ENCODE results near the gene PKD1.
"Not testable (repeated sequence)": the region's sequence is repeated elsewhere in the genome, so short reads cannot be mapped to it uniquely, and the experiment has no call there.

PKD1 gene

DNA sequence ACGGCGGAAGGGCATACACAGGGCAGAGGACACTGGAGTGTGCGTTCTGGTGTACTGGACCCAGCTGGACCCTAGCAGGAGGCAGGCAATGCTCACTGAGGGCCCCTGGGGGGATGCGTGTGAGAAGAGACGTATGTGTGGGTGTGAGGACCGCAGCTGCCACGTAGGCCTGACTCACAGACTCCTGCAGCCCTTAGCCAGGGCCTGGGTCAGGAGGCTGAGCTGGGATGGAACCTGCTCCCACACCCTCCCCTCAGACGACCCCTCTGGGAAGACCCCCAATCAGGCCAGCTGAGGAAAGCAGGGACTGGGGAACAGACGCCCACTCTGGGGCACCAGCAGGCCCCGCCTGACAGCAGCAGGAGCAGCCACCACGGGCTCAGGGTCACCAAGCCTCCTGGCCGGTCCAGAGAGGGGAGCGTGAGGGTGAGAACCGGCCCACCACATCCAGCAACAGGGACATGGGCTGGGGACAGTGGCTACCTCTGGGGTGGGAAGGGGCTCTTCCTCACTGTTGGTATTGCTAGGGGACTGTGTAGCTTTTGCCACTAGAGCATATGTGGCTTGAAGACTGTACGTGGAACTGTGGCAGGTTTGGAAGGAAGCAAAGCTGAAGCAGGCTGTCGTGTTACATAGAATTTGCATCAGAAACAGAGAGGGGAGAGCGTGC lies 28.4 kb downstream of the PKD1 start:
- DNase-seq (ENCODE audit: low spot score): not testable (repeated sequence)

DNA sequence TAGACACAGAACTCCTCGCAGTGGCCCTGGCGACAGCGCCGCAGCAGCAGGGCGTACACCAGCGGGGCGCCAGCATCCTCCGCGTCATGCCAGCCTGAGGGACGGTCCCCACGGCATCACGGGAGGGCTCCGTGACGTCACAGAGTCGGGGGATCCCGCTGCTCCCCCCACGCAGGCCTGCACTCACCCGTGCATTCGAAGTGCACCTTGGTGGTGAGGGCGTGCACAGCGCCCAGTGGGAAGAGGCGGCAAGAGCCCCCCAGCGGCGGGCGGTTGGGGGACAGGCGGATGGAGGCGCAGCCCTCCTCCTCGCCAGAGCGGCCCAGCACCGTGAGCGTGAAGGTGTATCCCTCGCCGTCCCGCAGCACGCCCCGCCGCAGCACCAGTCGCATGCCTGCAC lies 29.5 kb downstream of the PKD1 start:
- not testable (repeated sequence) for DNase-seq (ENCODE audit: low spot score)

DNA sequence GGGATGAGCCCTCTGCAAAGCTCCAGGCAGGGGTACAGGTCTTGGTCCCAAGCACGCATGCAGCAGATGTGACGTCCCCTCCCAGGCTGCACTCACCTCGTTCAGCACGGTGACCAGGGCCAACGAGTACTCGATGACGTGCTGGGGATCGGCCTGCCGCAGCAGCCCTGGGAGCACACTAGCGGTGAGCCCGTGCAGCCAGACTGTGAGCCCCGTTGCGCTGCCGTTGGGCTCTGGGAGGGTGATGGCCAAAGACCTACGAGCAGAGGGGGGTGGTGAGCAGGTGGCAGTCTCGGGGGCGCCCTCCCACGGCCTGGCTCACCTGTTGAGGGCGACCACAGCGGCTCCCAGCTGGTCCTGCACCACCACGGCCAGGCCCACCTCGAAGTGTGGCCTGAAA lies 29.9 kb downstream of the PKD1 start:
- DNase-seq (ENCODE audit: low spot score): peak; percentile 39

DNA sequence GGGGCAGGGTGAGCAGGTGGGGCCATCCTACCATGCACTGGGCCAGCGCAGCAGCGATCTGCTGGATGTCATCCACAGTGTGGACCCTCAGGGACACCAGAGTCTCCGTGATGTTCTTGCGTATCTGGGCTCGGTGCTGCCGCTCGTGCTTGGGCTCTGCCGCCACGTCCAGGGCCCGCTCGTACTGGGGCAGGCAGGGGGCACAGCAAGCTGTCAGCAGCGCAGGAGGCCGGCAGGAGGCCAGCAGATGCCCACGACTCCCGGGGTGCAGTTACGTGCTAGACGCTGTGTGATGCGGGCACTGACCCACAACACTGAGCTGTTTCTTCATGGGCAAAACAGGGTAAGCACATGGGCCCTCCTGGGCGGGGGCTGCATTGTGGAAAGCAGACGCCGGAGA lies 30.4 kb downstream of the PKD1 start:
- DNase-seq (ENCODE audit: low spot score): not testable (repeated sequence)

DNA sequence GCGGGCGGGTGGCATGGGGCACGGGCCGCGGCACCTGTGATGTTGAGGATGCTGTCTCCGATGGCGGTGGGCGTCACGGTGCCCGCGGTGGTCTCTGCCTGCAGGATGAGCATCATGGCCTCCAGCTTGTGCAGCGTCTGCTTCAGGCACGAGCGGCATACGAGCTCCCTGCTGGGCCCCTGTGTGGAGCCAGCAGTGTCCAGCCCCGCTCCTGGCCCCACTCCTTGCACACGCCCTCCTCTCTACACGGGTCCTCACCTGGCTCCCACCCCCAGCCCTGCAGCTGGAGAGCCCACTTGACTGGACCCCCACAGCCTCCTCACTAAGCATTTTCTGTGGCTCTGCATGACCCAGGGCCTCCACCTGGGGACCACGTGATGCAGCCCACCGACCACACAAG lies 31.2 kb downstream of the PKD1 start:
- DNase-seq (ENCODE audit: low spot score): not testable (repeated sequence)

DNA sequence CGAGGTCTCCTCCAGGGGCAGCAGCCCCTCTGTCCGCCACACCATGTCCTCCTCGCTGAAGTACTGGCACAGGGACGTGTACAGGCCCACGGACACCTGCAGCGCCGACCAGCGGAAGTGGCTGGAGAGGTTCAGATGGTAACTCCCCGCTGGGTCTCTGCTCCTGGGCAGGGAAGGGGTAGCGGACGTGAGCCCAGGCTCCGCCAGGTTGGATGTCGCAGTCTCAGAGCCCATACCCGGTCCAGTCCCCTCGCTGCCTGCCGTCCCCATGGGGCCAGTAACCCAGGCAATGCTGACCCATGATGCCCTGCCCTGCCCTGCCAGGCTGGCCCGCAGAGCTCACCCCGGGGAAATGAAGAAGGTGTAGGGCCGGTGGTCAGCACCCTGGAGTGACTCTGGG lies 33.2 kb downstream of the PKD1 start:
- no peak for DNase-seq (ENCODE audit: low spot score)

DNA sequence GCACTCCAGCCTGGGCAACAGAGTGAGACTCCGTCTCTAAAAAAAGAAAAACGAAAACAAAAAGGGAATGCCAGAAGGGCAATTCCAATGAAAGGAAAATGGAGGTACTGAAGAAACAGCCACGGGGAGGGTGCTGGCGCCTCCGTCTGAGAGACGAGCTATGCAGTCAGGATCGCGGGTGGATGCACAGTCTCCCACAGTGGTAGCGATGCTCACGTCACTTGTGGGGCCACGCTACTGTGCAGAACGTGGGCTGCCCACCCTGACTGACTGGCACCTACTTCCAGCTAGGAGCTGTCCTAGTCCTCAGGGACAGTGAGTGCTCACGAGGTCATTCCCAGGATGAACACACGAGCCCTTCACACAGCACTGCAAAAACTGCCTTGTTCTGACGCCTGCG lies 34.1 kb downstream of the PKD1 start:
- DNase-seq (ENCODE audit: low spot score): not testable (repeated sequence)

DNA sequence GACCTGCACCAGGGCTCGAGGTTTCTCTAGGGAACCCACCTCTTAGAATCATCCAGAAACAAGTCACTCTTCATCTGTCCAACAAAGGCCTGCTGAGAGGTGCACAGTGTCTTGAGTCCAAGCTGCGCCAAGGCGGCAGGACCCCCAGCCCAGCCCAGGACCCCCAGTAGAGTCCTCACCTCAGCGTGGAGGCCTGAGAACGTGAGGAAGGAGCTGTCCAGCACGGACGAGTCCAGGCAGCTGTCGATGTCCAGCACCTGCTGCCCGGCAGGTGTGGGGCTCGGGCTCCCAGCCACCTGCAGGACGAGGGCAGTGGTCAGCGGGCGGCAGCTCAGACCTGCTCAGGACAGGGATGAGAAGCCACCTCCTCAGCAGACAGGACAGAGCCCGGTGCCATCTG lies 38.0 kb downstream of the PKD1 start:
- DNase-seq (ENCODE audit: low spot score): not testable (repeated sequence)

DNA sequence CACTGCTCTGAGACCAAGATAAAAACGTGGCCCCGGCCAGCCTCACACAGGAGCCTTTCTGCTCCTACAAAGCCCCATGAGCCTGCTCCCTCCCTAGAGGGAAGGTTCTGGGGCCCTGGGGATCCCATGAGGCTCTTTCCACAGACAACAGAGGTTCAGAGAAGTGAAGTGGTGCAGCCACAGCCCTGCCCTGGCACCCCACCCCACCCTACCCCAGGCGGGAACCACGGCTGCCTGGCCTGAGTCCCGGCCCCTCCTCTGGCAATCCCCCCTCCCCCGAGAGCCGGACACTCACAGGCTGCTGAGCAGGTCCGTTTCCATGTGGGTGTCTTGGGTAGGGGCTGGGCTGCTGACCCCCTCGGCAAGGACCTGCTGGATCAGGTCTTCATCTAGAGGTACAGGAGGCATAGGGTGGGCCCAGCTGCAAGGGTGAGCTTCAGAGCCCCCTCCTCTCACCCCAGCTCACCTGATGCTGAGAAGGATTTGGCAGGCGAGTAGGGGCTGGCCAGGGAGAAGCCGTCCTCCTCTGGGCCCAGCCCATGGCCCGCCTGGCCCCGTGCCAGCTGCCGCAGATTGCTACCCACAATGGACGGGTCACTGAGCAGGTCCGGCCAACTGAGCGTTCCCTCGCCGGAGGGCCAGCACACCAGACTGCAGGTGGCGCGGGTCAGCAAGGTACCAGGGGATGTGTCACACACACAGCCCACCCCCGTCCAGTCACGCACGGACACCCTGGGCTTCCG lies 38.7 kb downstream of the PKD1 start:
- DNase-seq (ENCODE audit: low spot score): no peak

DNA sequence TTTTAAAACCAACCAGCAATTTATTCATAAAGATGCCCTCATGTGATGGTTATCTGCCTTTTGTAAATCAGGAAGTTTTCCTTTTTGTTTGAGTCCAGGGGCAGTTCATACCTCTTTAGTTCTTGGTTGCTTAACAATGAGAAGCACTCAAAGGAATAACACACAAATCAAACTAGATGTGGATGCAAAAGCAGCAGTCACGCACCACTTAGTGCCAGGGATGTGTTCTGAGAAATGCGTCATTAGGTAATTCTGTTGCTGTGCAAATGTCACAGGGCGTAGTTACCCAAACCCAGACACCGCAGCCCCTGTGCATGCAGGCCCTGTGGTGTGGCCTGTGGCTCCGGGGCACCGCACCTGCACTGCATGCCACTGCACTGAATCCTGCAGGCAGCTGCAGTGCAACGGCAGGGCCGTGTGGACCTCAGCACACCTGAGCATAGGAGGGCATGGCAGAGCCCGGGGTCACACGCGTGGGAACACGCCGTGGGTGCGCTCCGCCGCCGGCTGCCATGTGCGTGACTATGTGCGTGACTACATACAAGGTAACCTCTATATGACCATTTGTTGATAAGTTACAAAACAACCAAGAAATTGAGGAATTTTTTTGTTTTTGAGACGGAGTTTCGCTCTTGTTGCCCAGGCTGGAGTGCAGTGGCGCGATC lies 39.6 kb downstream of the PKD1 start:
- DNase-seq (ENCODE audit: low spot score): no peak

DNA sequence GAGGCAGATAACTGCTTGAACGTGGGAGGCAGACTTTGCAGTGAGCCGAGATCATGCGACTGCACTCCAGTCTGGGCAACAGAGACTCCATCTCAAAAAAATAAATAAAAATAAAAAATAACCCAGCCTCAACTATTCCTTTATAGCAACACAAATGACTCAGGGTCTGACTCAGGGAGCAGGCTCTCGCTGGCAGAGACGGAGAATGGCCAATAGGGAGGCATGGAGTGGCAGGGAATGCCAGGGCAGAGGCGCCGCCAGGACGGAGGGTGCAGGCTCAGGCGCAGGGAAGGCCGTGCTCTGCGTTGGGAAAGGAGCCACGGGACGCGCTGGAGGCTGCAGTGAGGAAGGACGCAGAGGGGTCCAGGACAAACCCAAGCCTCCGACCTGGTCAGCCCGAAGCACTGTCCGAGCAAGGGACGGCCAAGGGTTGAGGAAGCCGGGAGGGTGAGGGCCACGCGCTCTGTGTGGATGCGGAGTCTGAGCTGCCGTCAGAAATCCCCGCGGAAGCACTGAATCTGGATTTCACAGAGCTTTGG lies 40.3 kb downstream of the PKD1 start:
- no peak for DNase-seq (ENCODE audit: low spot score)

DNA sequence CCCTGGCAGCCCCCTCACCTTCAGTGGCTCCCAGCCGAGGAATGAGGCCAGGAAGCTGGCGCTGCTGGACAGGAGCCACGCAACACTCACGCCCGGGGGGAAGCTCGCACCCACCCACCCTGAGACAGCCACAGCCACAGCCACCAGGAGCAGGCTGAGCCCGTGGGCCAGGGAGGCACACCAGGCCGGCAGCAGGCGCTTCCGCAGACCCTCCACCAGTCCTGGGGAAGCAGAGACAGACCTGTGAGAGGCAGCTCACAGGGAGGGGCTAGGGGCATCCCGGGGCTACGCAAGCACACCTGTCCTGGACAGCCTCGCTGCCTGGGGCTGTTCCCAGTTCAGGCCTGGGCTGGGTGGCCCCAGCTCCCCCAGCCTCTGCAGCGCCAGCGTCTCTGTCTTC lies 41.9 kb downstream of the PKD1 start:
- DNase-seq (ENCODE audit: low spot score): no peak

DNA sequence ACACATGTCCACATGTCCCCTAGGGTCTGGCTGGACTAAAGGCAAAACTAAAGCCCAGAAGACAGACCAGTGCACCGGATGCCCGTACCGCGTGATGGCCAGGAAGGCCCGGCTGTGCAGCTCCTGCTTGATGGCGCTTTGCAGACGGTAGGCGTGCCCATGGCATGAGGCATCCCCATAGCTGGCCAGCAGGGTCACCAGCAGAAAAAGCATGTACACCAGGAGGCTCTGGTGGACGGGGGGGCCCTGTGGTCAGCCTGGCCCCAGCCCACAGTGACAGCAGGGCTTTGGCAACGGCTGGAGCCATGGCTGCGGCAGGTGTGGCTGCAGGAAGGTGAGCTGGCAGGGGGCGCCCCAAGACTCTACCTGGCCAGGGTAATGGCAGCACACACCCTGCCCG lies 42.8 kb downstream of the PKD1 start:
- no peak for DNase-seq (ENCODE audit: low spot score)

DNA sequence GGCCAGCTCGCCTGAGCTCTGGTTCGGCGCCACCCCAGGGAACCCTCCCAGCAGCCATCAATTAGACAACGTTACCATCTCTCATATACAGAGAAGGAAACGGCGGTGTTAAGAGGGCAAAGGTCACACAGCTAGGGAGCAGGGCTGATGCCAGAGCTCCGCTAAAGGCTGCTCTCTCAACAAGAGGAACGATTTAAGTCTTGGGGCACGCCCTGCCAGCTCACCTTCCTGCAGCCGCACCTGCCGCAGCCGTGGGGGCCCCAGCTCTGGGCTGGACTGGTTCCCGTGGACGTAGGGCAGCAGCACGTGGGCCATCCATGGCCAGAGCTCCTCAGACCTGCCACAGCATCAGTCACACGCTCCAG lies 43.5 kb downstream of the PKD1 start:
- DNase-seq (ENCODE audit: low spot score): no peak

DNA sequence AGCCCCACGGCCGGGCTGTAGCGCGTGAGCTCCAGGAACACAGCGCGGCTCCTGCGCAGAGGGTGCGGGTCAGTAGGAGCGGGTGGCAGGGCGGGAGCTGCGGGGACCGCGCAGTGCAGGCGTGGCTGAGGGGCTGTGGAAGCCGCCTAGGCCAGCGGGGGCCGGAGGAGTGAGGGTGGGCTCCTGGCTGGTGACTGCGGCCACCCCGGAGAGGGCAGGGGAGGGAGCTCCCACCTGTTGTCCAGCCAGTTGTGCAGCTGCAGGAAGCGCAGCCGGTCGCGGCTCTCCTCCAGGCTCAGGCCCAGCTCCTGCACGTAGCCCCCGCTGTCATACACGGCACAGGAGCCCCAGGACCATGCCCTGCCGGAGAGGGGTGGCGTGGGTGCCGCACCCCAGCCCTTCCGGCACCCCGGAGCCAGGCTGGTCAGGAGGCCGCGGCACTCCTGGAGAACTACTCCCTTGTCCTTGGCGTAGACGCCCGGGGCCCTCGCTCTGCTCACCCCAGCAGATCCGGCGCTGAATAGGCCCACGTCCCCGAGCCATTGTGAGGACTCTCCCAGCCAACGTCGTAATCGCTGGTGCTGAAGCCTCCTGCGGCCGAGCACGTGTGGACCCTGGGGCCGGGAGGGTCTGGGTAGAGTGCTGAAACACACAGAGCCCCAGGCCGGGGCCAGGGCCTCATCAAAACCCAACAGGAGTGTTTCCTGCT lies 44.0 kb downstream of the PKD1 start:
- no peak for DNase-seq (ENCODE audit: low spot score)

DNA sequence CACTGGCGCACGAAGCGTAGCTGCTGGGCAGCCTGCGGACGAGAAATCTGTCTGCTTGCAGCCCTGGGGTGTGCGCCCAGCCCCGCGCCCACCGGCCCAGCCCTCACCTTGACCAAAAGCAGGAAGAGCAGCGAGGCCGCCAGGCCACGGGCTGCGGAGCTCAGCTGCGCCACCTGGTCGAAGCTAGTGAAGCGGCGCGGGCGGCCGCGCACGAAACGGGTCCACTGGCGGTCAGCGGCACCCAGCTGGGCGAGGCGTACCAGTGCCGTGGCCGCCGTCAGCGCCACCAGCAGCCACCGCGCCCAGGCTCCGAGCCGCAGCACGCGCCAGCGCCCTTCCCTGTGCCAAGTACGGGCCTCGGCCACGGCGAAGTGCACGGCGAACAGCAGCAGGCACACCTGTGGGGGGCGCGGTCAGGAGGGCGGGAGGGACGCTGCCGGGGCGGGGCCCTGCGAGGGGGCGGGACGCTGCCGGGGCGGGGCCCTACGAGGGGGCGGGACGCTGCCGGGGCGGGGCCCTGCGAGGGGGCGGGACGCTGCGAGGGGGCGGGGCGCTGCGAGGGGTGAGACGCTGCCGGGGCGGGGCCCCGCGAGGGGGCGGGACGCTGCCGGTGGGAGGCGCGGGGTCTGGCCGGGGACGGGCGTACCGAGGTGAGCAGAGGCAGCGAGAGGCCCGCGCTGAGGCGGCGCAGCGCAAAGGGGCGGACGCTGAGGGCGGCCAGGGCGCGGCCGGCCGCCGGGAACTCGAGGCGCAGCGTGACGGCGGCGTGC lies 44.7 kb downstream of the PKD1 start:
- DNase-seq (ENCODE audit: low spot score): no peak

DNA sequence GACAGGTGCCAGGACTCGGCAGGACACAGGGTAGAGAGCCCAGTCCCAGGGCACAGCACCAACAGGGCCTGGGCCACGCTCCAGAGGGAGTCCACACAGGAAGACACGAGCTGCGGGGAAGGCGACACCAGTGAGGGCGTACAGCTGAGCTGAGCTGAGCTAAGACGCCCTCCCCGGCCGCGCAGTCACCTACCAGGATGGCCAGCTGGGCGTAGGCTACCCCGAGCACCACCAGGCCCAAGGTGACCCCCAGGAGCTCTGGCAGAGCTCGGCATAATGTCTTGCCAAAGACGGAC lies 45.3 kb downstream of the PKD1 start:
- DNase-seq (ENCODE audit: low spot score): no peak

DNA sequence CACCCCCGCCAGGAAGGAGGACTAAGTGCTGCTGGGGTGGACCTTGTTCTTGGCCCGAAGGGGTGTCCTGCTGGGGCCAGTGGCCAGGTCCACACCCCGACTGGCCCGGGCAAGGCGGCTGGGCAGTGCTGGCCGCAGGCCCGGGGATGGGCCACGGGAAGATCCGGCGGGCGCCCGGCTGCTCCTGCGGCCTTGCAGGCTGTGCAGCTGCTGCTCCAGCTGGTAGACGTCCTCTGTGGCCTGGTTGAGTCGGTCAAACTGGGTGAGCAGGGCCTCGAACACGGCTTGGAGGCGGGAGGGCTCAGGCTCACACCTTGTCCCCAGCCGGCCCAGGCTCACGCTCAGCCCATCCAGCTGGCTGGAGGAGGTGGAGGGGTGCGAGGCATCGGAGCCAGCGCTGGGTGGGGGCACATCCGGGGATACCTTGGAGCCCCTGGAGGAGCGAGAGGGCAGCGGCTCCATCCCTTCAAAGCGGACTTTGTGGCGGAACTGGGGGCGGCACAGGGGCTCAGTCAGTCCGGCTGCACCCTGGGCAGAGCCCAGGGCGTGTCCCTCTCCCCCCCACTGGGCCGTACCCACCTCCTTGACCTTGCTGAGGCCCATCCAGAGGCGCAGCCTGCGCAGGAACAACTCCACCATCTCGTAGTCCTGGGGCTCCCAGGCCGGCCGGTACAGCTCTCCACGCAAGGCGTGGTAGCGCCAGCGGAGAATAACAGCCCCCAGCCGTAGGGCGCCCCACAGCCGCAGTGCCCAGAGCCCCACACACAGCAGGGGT lies 45.8 kb downstream of the PKD1 start:
- DNase-seq (ENCODE audit: low spot score): no peak

DNA sequence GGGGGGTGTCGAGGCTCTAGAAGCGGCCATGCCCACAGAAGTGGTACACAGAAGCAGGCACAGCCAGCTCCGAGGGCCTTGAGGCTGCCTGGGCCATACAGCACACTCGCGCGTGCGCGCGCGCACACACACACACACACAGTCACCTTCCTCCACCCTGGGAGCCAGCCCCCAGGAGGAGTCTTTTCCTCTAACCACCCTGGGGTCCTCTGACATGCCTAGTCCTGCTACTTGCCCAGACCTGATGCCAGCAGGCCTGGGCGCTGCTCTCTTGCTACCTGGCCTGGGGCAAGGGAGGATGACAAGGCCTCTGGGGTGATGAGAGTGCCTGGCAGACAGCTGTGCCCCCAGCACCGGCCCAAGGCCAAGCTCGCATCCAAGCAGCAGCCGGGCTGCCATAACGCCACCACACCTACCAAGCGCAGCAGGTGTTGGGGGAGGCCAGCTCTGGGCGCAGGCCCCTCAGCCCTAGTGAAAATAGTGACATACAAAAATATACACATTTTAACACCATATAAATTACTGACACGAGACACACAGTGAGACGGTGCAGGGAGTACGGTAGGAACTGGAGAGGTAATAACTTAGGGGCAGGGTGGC lies 46.8 kb downstream of the PKD1 start:
- no peak for DNase-seq (ENCODE audit: low spot score)

DNA sequence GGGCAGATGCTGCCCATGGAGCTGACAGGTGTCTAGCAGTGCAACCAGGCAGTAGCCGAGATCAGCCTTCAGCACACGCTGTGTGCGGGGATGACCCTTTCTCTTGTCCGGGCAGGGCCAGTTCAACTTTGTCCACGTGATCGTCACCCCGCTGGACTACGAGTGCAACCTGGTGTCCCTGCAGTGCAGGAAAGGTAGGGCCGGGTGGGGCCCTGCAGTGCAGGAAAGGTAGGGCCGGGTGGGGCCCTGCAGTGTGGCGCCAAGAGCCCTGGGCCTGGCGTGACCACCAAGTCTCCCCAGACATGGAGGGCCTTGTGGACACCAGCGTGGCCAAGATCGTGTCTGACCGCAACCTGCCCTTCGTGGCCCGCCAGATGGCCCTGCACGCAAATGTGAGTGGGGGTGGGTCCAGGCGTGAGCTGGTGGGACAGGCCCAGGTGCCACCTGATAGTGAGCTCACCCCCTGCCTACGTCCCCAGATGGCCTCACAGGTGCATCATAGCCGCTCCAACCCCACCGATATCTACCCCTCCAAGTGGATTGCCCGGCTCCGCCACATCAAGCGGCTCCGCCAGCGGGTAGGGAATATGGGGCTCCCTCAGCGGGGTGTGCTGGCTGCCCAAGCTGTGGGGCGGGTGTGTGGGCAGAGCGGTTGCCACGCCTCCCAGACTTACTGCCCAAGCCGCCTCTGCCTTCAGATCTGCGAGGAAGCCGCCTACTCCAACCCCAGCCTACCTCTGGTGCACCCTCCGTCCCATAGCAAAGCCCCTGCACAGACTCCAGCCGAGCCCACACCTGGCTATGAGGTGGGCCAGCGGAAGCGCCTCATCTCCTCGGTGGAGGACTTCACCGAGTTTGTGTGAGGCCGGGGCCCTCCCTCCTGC lies 47.7 kb downstream of the PKD1 start:
- no peak for DNase-seq (ENCODE audit: low spot score)

Measured in D341Med (cell line).